ENCODE results near the gene ZNF786.

DNA sequence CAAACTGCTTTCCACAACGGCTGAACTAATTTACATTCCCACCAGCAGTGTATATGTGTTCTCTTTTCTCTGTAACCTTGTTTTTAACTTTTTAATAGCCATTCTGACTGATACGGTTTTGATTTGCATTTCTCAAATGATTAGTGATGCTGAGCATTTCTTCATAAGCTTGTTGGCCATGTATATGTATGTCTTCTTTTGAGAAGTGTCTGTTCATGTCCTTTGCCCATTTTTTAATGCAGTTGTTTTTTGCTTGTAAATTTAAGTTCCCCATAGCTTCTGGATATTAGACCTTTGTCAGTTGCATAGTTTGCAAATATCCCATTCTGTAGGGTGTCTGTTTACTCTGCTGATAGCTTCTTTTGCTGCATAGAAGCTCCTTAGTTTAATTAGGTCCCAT, 6.1 kb downstream of the ZNF786 start:
- TF ChIP-seq POLR2A (IDR thresholded peaks at IDR 0.05), result no peak
- TF ChIP-seq, protein P1, sequence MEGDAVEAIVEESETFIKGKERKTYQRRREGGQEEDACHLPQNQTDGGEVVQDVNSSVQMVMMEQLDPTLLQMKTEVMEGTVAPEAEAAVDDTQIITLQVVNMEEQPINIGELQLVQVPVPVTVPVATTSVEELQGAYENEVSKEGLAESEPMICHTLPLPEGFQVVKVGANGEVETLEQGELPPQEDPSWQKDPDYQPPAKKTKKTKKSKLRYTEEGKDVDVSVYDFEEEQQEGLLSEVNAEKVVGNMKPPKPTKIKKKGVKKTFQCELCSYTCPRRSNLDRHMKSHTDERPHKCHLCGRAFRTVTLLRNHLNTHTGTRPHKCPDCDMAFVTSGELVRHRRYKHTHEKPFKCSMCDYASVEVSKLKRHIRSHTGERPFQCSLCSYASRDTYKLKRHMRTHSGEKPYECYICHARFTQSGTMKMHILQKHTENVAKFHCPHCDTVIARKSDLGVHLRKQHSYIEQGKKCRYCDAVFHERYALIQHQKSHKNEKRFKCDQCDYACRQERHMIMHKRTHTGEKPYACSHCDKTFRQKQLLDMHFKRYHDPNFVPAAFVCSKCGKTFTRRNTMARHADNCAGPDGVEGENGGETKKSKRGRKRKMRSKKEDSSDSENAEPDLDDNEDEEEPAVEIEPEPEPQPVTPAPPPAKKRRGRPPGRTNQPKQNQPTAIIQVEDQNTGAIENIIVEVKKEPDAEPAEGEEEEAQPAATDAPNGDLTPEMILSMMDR (IDR thresholded peaks at IDR 0.05), result no peak

Measured in ovary (tissue), 3 donors.